Measurements from ENCODE around the gene CBX4.
"Not testable (repeated sequence)": the region's sequence is repeated elsewhere in the genome, so short reads cannot be mapped to it uniquely, and the experiment has no call there.

The CBX4 gene

DNA sequence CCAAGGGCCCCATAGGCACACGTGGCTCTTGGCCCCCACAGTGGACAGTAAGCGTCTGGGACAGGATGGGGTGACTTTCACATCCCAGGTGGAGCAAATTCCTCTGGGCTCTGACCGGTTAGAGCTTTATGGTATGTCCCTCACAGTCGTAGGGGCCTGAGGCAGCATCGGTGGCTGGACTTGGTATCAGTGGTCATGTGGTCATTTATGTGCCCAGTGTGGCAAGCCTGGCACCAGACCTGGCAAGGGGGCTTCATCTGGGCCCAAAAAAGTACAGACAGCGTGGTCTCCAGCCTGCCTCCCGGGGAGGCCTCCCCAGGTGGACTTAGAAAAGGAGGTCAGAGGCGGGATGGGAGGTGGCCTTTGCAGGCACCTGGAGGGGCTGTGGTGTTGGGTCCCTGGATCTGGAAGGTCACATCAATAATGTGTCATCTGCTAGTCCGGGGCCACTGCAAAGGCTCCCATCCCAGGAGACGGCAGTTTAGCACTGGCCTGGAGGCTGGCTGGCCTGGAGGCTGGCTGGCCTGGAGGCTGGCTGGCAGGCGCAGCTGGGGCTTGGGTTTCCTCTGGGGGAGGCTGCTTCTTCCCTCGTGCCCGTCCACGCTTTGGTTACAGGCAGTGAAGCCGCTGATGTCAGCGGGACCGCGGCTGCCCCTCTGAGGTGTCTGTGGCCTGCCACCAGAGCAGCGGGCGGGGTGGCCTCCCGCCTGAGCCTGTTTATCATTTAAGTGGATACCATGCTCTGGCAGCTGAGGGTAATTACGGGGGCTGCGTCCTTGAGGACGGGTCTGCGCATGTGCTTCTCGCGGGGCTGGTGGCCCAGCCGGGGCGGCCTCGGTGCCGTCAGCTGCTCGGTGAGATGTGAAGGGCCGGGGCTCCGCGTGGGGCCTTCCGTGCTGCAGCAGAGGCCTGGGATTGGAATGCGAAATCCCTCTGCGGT is 20.7 kb upstream of the CBX4 start:
- DNase-seq, result no peak

DNA sequence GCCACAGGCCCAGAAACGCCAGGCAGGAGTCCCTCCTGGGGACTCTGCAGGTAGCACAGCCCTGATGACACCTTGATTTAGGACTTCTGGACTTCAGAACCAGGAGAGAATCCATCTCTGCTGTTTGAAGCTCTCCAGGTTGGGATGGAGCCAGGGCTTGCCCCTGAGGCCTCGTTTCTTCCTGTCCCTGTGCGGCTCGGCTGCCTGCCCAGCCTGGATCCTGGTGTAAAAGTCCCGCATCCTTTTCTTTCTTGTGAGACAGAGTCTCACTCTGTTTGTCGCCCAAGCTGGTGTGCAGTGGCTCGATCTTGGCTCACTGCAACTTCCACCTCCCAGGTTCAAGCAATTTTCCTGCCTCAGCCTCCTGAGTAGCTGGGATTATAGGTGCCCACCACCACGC is 17.9 kb upstream of the CBX4 start:
- DNase-seq, result no peak

DNA sequence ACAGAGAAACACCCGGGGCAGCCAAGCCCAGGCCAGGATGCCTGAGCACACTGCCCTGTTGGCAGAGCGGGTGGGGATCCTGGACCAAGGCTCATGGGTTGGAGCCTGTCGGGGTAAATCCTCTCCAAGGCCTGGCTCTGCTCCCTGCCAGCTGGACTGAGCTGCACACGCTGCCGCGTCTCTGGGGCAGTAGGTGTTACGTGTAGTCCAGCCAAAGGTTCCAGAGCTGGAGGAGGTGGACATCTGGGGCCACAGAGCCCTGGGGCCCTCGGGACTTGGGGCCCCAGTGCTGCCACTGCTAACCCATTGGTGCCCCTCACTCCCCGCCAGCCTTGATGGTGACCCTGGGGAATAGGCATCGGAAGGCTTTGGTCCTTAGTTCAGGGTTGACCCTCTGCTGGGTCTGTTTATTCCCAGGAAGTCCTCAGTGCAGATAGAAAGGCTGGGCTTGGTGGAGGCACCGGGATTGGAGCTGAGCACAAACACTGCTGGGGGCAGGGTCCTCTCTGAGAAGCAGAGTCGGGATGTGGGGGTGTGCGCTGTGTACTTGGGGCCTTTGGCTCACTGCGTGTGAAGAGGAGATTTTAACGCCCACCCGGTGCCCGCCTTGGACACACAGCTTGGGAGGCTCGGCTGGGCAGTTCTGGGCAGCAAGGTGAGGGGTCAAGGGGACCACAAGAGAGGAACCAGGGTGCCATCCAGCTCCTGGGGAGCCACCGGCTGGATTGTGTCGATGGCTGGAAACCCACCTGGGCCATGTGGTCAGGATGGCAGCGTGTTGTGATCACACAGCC is 16.3 kb upstream of the CBX4 start:
- no peak for DNase-seq

DNA sequence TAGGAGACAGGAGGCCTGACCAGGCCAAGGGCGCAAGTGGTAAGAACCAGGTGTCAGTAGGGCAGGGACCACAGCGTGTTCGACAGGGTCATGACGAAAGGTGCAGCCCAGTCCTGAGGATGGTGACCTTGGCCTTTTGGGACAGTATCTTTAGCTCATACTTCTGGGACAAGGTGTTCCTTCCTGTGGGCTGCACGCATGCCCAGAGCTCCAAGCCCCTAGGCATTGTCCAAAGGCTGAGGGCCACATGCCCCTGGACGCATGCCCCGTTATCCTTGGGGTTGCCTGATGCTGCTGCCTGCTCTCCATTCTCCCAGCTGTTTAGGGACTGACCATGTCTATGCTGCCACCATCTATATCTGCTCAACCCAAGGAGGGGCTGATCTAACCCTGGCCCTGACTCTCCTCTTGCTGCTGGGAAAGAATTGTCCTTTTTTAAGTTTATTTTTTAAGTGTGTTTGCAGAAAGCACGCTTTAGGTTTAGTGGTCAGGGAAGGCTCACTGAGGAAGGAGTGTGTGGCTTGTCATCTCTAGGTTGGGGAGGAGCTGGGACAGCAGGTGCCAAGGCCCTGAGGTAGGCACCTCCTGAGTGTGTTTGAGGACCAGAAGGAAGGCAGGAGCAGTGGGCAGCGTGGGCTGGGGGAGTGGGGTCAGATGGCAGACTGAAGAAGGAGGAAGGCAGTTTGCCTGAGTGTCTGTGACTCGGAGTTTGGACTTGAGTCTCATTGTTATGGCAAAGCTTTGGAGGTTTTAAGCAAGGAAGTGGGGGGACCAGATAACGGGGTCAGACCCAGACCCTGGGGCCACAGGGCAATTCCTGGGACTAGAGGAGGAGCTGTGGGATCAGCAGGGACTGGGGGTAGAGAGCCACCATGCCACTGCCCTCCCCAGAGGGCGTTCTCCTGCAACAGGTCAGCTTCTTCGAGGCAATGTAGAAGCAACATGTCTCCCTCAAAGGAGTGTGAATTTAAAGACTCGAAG is 15.1 kb upstream of the CBX4 start:
- no peak for DNase-seq

DNA sequence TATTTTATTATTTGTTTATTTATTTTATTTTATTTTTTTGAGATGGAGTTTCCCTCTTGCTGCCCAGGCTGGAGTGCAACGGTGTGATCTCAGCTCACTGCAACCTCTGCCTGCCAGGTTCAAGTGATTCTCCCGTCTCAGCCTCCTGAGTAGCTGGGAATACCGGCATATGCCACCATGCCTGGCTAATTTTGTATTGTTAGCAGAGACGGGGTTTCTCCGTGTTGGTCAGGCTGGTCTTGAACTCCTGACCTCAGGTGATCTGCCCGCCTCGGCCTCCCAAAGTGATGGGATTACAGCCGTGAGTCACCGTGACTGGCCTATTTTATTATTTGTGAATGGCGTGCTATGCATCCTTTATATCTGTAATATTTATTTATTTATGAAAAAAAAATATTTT is 13.9 kb upstream of the CBX4 start:
- DNase-seq, result not testable (repeated sequence)

DNA sequence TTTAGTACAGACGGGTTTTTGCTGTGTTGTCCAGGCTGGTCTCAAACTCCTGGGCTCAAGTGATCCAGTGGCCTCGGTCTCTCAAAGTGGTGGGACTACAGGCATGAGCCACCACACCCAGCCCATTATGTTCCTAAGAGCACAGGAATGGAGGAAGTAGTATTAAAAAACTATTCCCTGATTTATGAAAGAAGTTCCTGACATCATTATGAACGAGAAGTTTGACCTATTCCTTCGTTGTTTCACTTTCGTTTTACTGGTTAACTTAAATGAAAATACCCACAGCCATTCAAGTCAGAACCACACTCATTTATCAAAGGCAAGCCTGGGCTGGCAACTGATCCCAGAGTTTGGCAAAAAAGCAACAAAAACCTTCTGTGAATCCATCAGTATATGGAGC is 13.5 kb upstream of the CBX4 start:
- DNase-seq, result no peak

DNA sequence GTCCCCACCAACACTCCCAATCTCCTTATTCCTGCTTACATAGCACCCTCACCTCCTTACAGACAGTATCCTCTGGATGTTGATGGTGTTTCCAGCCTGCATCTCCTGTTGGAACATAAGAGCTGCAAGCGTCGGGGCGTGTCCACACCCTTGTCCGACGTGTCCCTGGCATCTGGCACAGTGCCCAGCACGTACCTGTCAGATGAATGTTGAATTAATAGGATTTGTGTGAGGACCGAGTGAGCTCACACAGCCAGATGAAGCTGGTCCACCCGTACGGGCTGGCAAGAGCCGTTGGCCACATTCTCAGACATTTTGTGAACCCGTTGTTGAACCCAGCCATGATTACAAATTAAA is 12.2 kb upstream of the CBX4 start:
- DNase-seq, result no peak

DNA sequence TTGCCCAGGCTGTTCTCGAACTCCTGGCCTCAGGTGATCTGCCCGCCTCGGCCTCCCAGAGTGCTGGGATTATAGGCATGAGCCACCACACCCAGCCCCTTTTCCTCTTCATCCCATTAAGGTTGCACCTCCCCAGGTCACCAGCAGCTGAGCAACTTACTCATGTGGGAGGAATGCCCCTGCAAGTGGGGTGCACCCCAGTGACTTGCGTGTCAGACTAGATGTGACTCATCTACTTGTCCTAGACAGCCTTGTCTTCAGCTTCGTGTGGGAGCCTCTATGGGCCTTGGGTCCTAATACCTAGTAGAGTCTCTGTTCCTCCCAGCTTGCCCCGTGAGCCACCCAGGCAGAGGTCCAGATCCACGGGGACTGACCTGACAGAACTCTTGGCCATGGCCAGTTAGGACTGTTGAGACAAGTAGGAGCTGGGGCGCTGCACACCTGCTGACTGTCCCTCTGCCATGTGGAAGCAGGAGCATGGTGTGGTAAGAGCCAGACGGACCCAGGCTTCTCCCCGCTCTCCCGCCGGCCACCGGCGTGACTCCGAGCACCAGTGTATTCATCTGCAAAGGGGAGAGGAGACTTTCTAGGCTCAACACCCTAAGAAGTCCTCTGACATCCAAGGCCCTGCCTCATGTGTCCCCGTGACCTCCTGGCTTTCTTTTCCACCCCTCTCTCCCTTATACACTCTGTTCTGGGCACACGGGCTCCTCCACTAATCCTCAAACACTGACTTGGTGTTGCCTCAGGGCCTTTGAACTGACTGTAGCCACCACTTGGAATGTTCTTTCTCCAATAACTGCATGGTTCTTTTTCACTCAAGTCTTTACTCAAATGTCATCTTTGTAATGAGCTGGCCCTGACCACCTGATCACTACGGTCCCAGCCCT is 11.6 kb upstream of the CBX4 start:
- no peak for DNase-seq

DNA sequence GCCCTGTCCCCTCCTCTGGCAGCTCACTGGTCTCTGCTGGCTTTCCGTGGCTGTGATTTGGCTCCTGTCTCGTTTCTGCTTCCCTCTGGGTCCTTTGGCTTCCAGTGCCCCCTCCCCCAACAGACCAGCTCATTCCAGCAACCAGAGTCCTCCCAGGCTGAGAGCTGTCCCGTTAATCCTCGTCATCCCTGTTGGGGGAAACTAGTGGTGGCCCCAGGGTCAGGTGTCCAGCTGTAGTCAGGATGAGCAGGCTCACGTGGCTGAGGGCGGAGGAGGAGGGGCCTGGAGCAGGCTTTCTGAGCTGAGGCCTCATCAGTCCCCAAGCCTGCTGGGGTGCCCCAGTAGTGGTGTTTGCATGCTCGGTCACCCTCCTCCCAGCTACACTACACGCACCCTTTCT is 10.7 kb upstream of the CBX4 start:
- no peak for DNase-seq

DNA sequence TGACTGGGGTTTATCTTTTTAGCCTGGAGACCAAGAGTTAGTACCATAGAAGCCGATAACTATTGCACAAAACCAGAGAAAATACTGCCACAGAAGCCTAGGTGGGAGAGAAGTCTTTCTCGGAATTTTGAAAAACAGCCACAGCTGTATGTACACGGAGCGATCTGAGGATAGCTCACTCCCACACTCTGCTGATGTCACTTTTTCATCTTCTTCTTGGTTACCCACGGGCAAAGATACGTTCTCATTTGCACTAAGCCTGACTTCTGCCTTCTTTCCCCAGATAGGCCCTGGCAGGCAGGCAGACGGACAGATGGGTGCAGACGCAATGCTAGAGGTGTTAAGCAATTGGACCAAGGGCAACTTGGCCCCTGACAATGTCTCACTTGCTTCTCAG is 9.1 kb upstream of the CBX4 start:
- DNase-seq, result no peak

DNA sequence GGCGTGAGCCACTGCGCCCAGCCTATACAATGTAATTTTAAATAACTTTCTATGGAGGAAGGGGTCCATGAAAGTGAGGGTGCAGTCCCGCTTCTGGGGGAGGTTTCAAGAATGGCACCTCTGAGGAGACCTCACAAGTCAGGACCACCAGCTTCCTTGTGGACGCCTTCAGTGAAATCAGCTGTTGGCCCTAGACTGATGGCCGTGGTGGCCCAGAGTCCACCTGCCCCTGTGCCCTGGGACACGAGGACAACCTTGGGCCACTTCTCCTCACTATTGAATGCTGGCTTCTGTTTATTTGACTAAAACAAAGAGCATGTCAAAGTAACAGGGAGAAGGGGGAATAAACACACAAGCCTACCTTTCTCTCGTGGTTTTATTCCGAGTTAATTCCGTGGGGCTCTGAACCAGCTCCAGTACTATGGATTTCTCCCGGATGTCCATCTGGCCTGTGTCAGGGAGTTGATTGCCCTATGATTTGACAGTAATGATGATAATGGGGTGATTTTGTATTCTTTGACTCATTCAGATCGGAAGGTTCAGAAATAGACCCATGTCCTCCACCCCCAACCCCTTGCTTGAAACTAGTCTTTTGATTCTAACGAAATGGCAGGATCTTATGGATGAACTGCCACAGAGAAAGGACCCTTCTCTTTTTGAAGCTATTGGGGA is 8.6 kb upstream of the CBX4 start:
- DNase-seq, result no peak

DNA sequence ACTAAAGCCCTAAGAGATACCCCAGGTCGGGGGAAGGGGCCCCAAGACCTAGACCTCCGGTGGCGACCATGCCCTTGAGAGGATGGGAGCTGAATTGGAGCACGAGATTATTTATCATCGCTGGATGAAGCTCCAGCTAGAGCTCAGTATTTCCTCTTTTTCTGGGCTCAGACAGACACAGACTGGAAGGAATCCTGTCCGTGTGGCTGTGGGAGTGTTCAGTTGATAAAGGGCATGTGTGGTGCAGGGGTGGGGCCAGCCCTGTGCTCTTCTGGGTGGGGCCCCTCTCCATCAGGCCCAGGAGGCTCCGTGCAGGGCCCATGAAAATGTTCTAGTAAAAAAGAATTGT is 6.3 kb upstream of the CBX4 start:
- no peak for DNase-seq

DNA sequence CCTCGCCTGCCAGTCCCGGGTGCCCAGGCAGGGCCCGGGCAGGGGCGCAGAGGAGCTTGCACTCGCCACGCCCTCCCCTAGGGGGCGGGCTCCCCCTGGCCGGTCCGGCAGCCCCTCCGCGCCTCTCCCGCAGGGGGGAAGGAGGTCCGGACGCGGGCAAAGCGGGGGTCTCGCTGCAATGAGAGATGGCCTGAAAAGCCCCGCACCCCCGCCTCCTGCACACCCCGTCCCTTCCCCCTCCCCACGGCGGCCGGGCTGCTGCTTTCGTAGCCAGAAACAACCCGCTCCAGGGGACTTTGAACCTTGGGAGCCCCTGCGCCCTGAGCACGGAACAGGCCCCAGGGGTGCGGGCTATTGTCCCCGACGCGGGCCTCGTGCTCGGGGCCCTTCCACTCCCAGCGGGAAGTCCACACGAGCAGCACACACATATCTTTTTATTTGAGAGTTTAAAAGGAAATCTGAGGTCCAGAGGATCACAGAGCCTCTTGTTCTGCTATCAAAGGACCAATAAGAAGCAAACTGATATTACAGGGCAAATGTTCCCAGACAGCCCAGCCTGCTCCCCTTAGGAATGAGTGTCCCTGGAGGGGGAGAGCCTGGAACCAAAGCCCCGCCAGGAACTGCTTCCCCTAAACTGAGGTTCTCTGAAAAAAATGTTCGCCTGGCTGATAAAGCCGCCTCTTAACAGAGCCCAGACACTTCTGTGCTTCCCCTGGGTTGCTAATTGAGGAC is 5.8 kb upstream of the CBX4 start:
- DNase-seq, result peak; percentile 55

DNA sequence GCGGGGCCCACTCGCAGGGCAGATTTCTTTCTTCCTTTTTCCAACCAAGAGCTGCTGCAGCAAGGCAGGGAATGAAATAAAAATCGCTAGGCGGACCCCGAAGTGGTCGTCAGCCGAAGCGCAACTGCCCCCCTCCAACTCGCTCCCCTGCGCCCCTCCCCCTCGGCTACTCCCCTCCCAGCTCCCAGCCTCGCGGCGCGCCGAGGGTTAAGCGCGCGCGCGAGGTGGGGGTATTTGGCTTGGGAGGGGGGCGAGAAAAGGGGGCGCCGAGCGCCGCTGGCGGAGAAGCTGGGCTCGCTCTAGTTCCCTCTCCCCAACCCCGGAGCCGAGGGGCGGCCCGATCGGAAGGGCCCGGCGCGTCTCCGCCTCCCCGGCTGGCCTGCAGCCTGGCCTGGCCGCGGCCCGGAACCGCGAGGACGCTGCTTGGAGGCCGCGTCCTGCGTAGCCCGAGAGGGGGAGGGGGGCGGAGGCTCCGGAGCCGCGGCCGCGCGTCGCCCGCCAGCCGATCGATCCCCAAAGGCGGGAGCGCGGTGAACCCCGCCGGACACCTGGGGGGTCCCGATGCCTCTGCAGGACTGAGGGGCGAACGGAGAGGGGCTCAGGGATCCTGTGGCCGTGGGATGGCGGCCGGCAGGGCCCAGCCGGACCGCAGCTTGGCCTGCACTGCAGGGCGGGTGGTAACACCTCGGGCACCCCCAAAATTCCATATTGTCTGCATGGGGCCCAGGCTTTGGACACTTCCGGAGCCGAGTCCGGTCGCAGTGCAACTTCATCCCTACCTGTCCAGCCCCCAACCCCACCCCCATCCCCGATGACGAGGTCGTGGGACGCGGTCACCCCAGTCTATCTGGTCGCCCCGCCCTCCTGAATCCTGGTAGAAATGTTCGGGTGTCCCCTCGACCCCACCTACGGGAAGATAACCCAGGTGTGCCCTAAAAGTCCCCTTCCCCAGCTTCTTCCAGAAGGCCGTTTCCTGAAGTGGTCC is 4.9 kb upstream of the CBX4 start:
- no peak for DNase-seq

DNA sequence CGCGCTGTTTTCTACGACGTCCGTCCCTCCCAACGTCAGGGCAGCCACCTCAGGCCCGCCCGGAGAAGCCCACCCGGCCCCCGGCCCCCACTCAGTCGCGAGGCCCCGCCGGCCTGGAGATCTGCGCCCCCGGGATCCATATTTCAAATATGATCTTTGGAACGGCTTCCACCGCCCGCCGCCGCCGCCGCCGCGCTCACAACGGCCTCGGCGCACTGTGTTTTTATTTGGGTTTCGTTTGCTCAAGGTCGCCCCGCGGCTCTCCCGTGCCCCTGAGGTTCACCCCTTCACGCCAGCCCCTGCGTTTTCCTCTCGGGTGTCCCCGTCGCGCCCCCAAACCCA is 4.2 kb upstream of the CBX4 start:
- no peak for DNase-seq

DNA sequence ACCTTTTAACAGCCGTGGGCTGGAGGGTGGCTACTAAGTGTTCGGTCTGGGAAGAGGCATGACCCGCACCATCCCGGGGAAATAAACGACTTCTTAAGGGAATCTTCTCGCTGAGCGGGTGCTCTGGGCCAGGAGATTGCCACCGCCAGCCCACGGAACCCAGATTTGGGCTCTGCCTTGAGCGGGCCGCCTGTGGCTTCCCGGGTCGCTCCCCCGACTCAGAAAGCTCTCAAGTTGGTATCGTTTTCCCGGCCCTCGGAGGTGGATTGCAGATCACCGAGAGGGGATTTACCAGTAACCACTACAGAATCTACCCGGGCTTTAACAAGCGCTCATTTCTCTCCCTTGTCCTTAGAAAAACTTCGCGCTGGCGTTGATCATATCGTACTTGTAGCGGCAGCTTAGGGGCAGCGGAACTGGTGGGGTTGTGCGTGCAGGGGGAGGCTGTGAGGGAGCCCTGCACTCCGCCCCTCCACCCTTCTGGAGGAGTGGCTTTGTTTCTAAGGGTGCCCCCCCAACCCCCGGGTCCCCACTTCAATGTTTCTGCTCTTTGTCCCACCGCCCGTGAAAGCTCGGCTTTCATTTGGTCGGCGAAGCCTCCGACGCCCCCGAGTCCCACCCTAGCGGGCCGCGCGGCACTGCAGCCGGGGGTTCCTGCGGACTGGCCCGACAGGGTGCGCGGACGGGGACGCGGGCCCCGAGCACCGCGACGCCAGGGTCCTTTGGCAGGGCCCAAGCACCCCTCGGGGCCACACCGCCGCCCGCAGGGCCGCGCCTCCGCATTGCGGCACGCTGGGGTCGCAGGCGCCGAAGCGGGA is 3.6 kb upstream of the CBX4 start:
- no peak for DNase-seq

DNA sequence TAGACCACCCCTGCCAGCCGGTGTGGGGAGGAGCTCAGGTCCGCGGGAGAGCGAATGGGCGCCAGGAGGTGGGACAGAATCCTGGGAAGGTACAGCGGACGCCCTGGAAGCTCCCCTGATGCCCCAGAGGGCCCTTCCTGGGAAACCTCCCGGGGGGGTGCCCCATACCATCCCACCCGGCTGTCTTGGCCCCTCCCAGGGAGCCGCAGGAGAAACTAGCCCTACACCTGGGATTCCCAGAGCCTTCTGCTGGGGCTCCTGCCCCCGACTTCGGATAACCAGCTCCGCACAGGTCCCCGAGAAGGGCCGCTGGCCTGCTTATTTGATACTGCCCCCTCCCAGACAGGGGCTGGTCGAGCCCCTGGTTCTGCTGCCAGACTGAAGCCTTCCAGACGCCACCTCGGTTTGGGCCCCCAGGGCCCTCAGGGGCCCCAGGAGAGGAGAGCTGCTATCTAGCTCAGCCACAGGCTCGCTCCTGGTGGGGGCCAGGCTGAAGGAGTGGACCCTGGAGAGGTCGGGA is 3.0 kb upstream of the CBX4 start:
- no peak for DNase-seq

DNA sequence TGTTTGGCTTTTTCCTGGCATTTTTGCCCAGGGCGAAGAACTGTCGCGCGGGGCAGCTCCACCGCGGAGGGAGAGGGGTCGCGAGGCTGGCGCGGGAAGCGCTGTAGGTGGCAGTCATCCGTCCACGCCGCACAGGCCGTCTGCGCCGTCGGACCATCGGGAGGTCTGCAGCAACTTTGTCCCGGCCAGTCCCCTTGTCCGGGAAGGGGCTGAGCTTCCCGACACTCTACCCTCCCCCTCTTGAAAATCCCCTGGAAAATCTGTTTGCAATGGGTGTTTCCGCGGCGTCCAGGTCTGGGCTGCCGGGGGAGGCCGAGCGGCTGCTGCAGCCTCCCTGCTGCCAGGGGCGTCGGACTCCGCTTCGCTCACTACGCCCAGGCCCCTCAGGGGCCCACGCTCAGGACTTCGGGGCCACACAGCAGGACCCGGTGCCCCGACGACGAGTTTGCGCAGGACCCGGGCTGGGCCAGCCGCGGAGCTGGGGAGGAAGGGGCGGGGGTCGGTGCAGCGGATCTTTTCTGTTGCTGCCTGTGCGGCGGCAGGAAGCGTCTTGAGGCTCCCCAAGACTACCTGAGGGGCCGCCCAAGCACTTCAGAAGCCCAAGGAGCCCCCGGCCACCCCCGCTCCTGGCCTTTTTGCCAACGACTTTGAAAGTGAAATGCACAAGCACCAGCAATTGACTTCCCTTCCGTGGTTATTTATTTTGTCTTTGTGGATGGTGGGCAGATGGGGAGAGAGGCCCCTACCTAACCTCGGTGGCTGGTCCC is 2.3 kb upstream of the CBX4 start:
- no peak for DNase-seq

Data from stimulated activated CD4-positive, alpha-beta T cell treated with anti-CD3 and anti-CD28 coated beads, Interleukin-12 subunit alpha, Interleukin-12 subunit beta, amount 100 ng/mL, for 4 hours (primary cell).